ENCODE results near the gene H1-8.

DNA sequence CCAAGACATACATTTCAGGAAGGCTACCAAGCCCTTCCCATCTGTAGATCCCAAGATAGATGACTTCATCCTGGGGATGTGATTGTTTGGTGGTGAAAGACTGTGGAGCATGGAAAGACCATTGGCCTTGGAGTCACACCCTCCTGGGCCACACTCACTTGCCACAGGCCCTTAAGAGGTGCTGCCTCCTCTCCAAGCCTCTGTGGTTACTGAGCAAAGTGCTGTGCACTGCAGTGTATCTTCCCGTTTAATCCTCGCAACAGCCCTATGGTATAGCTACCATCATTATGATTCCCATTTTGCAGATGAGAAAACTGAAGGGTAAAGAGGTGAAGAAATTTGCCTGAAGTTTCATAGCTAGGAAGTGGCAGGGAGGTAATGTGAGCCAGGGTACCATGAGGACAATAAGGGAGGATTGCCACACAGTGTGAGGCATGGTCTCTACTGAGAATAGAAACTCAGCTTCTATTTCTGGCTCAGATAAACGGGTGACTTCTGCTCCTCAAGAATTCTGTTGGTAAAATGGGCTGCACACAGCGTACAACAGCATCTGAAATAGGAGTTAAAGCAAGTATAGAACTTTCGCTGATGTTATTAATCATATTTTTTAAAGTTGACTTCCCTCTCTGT, 38.4 kb upstream of the H1-8 start:
- TF ChIP-seq, protein P1, sequence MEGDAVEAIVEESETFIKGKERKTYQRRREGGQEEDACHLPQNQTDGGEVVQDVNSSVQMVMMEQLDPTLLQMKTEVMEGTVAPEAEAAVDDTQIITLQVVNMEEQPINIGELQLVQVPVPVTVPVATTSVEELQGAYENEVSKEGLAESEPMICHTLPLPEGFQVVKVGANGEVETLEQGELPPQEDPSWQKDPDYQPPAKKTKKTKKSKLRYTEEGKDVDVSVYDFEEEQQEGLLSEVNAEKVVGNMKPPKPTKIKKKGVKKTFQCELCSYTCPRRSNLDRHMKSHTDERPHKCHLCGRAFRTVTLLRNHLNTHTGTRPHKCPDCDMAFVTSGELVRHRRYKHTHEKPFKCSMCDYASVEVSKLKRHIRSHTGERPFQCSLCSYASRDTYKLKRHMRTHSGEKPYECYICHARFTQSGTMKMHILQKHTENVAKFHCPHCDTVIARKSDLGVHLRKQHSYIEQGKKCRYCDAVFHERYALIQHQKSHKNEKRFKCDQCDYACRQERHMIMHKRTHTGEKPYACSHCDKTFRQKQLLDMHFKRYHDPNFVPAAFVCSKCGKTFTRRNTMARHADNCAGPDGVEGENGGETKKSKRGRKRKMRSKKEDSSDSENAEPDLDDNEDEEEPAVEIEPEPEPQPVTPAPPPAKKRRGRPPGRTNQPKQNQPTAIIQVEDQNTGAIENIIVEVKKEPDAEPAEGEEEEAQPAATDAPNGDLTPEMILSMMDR (IDR thresholded peaks at IDR 0.05) = no peak
- no peak for TF ChIP-seq POLR2AphosphoS5 (IDR thresholded peaks at IDR 0.05)
